Kidney capillary endothelial cell (primary cell): Measurements from ENCODE around the gene SMC6.

ENCODE experiments used
- DNase-seq: peaks from one replicate; pipeline ENCODE4 v3.0.0-alpha.2; 2018; ENCODE audit warnings: low spot score

Gene SMC6

DNA sequence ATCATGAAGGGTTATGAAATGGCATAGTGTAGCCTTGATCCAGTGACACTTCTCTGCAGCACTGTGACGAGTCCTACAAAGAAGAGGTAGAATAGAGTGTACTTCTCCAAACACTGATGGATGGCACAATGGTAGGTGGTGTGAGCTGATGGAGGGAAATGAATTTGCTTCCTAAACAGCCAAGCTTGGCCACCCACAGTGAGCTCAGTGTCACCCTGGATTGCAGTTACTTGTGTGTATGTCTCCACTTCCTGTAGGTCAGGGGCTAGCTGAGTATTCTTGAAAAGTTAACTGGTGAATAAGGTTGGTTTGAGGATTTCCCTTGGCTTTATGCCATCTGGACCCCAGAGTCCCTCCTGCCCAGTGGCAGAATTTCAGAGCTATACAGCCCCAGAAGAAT lies 137.2 kb downstream of the SMC6 start:
- no peak for DNase-seq

- peak; percentile 59 for DNase-seq
Observed at GRCh38 chr2:17615728-17616351, 137.8 kb downstream of the SMC6 start.

DNA sequence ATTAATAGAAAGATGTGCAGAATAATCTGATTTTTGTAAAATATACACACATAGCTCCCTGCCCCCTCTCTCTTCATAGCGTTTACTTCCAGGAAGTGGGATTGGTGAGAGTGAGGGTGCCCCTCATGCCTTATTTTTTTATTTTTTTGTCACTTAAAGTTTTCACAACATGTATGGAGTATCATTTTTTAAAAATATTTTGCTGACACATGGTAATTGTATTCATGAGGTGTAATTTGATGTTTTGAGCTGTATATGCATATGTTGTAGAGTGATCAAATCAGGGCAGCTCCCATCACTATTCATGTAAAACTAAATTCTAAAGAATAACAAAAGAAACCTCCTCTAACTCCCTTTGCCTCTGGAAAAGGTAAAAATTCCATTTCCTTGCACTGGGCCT lies 138.5 kb downstream of the SMC6 start:
- no peak for DNase-seq

GRCh38 chr2:17614174-17614930 lies 139.3 kb downstream of the SMC6 start:
- no peak for DNase-seq
